Activated T-cell treated with anti-CD3 and anti-CD28 coated beads for 24 hours (primary cell): ENCODE results near the gene BICRAL.
"Not testable (repeated sequence)": the region's sequence is repeated elsewhere in the genome, so short reads cannot be mapped to it uniquely, and the experiment has no call there.

Experiments used
- DNase-seq: peaks from one replicate; pipeline ENCODE4 v3.0.0-alpha.2; 2020; ENCODE audit warnings: low read depth

BICRAL gene, protein sequence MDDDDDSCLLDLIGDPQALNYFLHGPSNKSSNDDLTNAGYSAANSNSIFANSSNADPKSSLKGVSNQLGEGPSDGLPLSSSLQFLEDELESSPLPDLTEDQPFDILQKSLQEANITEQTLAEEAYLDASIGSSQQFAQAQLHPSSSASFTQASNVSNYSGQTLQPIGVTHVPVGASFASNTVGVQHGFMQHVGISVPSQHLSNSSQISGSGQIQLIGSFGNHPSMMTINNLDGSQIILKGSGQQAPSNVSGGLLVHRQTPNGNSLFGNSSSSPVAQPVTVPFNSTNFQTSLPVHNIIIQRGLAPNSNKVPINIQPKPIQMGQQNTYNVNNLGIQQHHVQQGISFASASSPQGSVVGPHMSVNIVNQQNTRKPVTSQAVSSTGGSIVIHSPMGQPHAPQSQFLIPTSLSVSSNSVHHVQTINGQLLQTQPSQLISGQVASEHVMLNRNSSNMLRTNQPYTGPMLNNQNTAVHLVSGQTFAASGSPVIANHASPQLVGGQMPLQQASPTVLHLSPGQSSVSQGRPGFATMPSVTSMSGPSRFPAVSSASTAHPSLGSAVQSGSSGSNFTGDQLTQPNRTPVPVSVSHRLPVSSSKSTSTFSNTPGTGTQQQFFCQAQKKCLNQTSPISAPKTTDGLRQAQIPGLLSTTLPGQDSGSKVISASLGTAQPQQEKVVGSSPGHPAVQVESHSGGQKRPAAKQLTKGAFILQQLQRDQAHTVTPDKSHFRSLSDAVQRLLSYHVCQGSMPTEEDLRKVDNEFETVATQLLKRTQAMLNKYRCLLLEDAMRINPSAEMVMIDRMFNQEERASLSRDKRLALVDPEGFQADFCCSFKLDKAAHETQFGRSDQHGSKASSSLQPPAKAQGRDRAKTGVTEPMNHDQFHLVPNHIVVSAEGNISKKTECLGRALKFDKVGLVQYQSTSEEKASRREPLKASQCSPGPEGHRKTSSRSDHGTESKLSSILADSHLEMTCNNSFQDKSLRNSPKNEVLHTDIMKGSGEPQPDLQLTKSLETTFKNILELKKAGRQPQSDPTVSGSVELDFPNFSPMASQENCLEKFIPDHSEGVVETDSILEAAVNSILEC

GRCh38 chr6:42781796-42782688, at the start of gene BICRAL:
TSS of gene BICRAL (plus strand) at chr6:42782052. CDS start at chr6:42822023, 39,971 bp downstream.
- peak; percentile 59 for DNase-seq

DNA sequence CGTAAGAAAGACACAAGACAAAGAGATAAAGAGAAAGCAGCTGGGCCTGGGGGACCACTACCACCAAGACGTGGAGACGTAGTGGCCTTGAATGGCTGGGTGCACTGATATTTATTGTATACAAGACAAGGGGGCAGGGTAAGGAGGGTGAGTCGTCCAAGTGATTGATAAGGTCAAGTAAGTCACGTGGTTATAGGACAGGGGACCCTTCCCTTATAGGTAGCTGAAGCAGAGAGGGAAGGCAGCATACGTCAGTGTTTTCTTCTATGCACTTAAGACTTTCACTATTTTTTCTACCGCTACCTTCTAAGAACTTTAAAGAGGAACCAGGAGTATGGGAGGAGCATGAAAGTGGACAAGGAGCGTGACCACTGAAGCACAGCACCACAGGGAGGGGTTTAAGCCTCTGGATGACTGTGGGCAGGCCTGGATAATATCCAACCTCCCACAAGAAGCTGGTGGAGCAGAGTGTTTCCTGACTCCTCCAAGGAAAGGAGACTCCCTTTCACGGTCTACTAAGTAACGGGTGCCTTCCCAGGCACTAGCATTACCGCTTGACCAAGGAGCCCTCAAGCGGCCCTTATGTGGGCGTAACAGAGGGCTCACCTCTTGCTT, 47.9 kb upstream of the BICRAL start:
- not testable (repeated sequence) for DNase-seq

GRCh38 chr6:42735976-42736375, 45.9 kb upstream of the BICRAL start:
- DNase-seq: no peak

DNA sequence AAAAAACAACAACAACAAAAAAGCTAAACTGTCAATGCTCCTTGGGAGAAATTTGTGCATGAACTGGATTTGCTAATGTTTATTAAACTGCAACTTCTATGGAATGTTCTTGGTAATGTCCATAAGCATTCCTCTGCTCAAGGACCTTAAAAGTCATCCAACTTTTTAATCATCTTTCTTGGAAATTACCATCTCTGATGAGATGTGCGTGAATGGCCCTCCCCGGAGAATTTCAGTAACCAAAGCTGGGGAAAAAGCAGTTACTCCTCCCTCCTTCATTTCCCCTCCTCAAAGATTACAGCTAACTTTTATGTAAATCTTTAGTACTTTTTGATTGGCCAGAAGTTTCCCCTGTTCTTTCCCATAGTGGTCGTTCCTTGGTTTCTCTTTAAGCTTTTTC, 41.1 kb upstream of the BICRAL start:
- DNase-seq: no peak

DNA sequence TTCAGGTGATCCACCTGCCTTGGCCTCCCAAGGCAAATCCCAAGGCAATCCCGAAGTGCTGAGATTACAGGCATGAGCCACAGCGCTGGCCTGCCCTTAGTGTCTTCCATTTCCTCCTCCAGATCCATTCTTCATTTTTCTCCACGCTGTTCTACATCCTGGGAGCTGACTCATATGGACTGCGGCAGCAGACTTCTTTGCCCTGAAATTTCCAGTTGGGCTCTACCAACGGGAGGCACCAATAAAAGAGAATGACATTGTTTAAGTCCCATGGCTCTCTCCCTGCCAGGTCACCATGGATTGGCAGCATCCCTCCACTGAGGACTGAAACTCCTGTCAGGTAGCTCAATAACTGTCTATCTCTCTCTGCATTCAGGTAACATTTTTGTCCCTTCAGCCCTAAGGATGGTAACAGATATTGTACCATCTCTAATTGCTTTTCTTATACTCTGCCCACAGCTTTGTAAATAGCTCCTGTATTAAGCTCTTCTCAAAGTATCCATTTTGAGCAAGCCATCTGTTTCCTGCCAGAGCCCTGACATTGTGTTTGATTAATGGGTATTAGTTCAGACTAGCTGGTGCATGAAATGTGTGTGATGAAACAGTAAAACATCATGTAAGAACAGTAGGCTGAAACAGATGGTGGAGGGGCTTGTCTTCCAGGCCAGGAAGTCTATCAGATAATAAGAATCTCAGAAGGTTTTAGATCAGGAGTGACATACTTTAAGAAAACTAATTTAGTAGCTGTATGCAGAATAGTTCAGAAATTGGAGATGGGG, 39.5 kb upstream of the BICRAL start:
- DNase-seq: no peak

- DNase-seq: no peak
Measured at GRCh38 chr6:42744351-42744893, 37.4 kb upstream of the BICRAL start.

- DNase-seq: peak; percentile 11
Measured at GRCh38 chr6:42745083-42745639, 36.7 kb upstream of the BICRAL start.

DNA sequence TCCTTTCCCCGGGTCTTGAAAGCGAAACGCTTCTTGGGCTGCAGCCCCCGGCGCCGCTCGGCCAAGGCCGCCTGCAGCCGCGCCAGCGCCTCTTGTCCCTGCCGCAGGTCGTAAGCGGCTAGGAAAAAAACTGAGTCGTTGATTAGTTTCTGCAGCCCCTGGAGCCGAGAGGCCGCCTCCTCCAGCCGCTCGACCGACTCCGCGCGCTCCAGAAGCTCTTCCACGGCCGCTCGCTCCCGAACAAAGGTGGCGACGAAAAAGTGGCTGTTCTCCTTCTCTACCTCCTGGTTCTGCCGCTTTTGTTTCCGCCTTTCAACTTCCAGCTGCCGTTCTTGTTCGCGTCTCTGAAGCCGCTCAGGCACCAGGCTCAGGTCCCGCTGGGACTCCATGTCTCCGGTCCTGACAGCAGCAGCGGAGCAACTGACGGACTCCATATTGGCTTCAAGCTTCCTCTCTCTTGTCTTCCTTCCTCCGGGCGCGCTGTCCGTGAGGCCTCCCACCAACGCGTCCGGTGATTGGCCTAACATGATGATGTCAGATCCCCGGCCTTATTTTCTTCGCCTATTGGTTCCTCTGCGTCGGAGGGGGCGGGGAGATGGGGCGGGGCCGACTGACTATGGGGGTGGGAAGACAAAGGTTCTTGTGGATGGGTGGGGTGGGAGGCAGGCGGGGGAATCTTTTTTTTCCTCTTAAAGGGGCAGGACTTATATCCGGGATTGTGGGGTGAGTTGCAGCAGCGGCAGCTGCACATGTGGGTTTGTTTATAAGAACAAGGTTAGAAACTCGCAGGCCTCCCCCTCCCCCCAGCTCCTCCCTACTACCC, 36.0 kb upstream of the BICRAL start, which contains the start of gene TBCC:
Gene TBCC (minus strand): TSS at position 464 of the 823 bp plus-strand sequence. CDS start 30 bp downstream, at position 434.
- DNase-seq: peak; percentile 90

DNA sequence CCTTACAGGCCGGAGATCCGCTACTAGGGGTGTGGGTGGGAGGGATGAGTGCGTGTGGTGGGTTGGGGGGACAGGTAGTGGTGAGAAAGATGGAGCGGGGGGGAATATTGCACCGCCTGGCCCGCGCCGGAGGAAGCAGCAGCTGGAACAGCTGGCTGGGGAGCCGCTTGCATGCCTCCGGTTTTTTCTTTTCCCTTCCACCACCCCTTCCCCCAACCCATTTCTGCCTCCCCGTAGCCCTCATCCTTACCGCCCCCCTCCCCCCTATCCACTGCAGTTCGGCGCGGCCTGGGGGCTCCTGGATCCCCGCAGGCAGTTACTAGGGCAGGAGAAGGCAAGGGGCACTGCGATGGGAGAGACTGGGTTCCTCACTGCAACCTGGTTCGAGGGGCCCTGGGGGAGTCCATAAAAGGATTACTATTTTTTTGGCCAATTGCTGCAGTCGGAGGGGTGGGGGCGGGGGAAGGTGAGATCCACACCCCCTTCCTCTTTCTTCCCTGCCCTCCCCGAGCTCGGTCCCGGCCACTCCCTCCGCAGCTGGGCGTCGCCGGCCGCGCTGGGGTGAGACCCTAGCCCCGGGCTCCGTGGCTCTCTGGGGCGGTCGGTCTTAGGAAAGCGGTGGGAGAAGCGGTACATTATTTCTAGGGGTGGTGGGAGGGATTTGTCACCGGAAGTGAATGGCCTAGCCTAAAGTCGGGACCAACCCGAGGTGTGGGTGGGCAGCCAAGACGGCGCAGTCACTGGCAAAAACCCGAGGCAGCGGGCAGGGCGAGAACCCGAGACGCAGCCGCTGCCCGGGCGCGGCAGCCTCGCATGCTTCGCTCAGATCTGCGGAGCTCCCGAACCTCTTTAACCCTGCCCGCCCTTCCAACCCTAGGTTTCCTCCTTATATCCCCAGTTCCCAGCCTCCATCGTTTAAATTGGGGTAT, 35.1 kb upstream of the BICRAL start:
- DNase-seq: peak; percentile 75

DNA sequence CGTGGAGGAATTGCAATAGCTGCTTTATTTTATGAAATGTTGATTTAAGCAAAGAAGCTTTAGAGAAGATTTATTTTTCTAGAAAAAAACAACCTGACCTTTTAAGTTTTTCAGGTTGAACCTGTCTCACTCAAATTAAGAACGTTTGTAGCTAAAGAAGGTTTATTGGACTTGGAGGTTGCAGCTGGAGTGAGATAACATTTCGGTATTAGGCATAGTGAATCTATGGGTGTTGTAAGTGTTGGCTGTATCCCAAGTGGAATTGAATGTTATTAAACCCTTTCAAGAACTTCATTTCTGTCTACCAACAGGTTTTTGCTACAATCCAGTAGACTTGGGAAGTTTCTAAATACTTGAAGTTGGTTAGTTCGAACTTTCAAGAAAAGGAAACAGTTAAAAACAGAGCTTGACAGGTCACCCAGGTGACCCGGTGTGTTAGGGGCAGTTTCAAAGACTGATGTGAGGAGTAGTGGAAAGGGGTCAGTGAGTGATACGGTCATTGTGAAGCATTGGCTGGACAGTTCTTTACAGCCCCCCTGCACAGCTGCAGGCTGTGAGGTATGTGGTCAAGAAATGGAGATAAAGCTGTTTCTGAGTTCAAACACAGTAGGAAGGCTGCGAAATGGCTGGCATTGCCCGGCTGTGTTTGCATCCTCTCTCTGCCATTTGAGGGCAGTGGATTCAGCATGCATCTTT, 33.5 kb upstream of the BICRAL start:
- no peak for DNase-seq

DNA sequence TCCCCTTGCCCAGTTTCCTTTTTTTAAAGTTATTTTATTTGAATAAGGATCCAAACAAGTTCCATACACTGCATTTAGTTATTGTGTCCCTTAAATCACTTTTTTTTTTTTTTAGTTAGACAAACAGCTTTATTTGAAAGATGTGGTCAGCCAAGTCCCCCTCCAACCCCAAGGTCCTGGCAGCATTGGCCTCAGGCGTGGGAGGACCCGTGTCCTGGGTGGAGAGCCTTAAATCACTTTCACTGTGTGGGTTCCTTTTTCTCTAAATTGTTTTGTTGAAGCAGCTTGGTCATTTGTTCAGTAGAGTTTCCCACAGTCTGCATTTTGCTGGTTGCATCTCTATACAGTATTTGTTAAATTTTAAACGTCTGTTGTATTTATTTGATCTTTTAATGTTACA, 30.8 kb upstream of the BICRAL start:
- no peak for DNase-seq

- no peak for DNase-seq
Measured at GRCh38 chr6:42754759-42755158, 27.1 kb upstream of the BICRAL start.

DNA sequence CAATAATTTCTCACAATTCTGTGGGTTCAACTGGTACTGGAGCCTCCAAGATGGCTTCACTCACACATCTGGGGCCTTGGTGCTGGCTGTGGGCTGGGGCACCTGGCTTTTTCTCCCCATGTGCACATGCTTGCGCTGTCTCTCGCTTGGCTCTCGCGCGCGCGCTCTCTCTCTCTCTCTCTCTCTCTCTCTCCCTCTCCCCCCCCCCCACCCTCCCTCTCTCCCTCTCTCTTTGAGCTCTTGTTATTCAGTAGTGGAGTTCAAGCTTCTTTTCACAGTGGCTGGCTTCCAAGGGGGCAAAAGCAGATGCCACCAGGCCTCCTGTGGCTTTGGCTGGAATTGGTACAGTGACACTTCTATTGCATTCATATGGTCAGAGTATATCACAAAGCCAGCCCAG, 25.1 kb upstream of the BICRAL start:
- no peak for DNase-seq

DNA sequence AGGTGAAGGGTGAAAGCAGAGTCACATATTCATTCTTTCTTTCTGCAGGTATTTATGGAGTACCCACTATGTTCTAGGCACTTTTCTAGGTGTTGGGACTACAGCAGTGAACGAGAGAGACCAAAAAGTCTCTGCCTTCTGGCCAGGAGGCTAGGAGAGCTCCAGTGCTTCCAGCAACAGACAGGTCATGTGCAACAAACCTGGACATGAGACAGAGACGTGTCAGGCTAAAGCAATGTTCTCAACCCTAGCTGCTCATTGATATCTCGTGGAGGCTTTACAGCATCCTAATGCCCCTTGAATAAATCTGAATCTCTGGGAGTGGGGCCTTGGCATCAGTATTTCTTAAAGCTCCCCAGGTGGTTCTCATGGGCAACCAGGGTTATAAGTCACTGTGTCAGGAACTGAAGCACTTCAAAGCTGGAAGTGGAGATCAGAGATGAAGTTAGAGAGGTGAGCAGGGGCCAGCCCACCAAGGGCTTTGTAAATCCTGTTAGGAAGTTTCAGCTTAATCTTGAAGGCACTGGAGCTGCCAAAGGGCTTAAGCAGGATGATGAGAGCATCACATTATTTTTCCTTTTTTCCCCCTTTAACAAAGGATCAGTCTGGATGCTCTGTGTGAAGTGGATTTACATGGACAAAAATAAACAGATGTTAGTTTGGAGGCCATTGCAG, 23.0 kb upstream of the BICRAL start:
- no peak for DNase-seq

DNA sequence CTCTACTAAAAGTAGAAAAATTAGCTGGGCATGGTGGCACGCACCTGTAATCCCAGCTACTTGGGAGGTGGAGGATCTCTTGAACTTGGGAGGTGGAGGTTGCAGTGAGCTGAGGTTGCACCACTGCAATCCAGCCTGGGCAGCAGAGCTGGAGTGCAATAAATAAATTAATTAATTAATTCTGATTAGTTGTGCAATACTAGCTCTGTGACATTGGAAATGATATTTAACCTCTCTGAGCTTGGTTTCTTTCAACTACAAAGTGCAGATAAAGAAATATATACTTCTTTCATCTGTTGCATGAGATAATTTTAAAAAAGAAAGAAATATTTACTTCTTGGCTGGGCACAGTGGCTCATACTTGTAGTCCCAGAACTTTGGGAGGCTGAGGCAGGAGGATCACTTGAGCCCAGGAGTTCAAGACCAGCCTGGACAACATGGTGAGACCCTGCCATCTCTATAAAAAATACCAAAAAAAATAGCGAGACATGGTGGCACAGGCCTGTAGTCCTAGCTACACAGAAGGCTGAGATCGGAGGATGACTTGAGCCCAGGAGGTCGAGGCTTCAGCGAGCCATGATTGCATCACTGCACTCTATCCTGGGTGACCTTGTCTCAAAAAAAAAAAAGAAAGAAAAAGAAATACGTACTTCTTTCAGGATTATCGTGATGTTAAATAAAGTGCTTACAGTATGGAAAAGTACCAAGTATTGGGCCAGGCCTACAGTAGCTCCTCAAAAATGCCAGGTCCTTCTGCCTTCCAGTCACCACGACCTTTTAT, 20.4 kb upstream of the BICRAL start:
- DNase-seq: no peak

DNA sequence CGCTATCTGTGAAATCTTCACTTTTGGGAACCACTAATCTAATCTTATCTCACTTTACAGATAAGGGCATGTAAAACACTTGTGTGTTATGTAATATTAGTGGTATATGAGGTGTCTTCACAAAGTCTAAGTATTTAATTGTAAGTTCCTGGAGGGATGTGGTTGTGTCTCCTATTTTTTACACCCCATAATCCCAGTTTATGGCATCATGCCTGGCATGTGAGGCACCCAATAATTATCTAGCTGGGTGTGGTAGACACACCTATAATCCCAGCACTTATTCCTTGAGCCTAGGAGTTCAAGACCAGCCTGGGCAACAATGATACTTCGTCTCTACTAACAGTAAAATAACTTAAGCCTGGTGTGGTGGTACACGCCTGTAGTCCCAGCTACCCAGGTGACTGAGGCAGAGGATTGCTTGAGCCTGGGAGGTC, 19.4 kb upstream of the BICRAL start:
- no peak for DNase-seq
